GM21576 (cell line): Measurements from ENCODE around the gene ITCH.
"Not testable (repeated sequence)": the region's sequence is repeated elsewhere in the genome, so short reads cannot be mapped to it uniquely, and the experiment has no call there.

ENCODE experiments used
- ATAC-seq: cut with Tn5 transposase; IDR thresholded peaks from one replicate; pipeline ENCODE4 v1.9.1; 2021; ENCODE audit warnings: mild to moderate bottlenecking, moderate library complexity; ENCODE audit not compliant: unreplicated experiment

The ITCH gene

DNA sequence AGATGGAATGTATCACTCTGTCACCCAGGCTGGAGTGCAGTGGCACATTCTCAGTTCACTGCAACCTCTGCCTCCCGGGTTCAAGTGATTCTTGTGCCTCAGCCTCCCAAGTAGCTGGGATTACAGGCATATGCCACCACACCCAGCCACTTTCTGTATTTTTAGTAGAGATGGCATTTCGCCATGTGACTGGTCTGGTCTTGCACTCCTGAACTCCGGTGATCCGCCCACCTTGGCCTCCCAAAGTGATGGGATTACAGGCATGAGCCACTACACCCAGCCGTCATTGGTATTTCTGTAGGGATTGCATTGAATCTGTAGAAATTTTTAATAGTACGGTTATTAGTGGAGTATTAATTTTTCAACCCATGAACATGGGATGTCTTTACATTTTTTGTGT, 134.5 kb downstream of the ITCH start:
- ATAC-seq = not testable (repeated sequence)

DNA sequence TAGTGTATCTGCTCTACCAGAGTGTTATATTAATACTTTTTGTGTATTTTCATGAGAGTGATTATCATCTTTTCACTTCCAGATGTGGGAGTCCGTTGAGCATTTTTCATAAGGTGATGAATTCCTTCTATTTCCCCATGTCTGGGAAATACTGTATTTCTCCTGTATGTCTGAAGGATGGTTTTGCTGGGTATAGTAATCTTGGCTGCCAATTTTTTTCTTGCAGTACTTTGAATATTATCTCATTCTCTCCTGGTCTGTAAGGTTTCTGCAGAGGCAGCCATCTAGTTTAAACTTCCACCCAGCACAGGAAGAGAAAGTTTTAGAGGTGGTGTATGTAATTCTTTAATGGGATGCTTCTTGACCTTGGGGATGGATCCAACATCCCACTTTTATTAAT, 137.8 kb downstream of the ITCH start:
- no peak for ATAC-seq

DNA sequence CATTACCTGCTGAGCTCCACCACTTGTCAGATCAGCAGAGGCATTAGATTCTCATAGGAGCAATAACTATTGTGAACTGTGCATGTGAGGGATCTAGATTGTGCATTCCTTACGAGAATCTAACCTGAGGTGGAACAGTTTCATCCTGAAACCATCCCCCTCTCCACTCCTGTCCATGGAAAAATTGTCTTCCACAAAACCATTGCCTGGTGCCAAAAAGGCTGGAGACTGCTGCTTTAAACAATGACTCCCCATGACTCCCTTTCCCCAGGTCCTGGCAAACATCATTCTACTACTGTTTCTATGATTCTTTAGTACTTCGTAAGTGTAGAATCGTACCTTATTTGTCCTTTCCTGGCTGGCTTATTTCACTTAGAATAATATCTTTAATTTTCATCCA, 143.4 kb downstream of the ITCH start:
- ATAC-seq = no peak

DNA sequence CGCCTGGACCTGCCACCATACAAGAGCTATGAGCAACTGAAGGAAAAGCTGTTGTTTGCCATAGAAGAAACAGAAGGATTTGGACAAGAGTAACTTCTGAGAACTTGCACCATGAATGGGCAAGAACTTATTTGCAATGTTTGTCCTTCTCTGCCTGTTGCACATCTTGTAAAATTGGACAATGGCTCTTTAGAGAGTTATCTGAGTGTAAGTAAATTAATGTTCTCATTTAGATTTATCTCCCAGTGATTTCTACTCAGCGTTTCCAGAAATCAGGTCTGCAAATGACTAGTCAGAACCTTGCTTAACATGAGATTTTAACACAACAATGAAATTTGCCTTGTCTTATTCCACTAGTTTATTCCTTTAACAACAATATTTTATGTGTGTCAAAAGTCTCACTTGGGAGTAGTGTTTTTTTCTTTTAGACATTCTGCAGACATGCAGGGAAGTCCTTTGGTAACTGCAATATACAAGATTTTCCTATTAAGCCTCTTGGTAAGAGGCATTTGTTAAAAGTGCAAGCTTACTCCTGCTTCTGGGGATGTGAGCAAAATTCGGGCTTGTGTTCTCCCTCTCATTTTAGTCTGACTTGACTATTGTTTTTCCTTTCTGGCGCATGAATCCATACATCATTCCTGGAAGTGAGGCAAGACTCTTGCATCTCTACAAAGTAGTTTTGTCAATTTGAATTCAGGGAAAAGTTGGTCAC, 144.8 kb downstream of the ITCH start:
- ATAC-seq = no peak

DNA sequence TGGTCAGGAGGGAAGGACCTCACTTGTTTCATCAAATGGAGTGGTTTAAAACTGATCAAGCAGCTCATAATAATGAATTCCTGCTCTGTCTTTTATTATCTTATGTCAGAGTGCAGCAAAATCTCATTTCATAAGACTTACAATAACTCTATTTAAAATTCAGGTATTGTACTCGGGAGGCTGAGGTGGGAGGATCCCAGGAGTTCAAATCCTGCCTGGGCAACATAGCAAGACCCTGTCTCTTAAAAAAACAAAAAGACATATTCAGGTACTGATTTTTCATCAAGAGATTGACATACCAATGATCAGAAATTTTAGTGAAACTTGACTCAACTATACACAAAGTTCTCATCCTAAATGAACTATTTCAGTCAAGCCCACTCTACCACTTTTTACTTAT, 147.5 kb downstream of the ITCH start:
- no peak for ATAC-seq

DNA sequence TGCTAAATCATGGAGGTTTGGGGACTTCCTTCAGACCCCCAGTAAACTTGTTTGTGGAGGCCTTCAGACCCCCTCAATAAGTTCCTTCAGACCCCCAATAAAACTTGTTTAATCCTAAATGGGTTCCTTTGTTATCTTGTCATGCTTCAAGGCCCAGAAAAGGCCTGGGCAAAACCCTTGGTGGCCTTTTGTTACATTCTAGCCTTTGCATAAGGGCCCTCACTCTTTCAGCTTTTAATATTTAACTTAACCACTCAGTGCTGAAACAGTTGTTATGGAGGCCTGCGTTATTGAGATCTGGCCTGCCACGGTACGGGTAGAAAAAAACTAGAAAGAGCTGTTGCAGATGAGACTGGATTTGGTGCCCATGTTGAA, 148.8 kb downstream of the ITCH start:
- ATAC-seq = no peak

DNA sequence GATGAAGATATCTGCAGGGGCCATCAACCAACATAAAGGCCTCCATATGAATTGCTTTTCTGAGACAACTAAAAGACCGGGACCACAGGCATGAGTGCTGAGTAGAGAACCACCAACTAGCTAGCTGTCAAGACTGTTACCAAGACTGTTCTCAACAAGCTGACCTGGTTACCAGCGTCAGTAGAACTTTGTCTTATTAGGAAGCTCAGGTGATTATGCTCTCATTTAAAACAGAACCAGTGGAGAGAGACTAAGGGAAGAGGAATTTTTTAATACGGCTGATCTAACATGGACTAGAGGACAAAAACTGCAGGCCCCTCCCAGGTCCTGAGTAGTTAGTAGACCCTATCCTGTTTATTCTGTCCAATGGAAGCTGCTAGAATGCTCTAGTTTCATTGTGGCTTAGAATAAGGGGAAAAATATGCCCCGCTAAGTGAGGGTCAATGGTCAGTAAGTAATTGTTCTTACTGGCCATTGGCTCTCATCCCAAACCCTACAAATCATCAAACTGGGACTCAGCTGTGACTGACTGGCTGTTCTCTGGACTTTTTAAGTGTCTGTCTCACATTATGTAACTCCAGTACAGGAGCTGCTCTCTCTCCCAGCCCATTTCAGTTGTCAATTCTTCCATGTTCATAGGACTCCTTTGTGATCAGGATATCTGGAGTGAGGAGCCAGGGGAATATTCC, 149.3 kb downstream of the ITCH start:
- no peak for ATAC-seq

DNA sequence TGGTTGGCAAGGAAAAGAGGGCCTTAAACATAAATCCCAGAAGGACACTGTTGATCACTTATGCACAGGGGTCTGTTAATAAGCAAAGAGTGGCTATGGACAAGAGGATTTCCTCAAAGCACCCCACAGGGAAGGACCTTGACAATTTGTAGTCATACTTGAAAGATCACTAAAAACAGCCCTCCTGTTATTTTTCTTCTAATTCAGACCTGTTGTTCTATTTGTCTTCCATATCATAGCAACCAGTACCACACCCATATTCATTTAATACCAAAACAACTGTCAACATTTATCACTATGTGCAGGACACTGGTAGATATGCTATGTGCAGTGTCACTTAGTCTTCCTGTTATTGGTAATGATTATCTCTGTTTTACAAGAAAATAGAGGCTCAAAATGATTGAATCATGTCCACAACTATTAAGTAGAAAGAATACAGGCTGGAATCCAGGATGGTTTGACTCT, 149.9 kb downstream of the ITCH start:
- no peak for ATAC-seq

DNA sequence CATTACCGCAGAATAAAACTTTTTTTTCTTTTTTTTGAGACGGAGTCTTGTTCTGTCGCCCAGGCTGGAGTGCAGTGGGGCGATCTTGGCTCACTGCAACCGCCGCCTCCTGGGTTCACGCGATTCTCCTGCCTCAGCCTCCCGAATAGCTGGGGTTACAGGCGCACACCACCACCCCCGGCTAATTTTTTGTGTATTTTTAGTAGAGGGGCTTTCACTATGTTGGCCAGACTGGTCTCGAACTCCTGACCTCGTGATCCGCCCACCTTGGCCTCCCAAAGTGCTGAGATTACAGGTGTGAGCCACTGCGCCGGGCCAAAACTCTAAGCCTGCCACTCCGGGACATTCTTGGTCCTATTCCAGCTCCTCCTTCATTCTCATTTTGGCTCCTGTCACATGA, 151.0 kb downstream of the ITCH start:
- not testable (repeated sequence) for ATAC-seq

DNA sequence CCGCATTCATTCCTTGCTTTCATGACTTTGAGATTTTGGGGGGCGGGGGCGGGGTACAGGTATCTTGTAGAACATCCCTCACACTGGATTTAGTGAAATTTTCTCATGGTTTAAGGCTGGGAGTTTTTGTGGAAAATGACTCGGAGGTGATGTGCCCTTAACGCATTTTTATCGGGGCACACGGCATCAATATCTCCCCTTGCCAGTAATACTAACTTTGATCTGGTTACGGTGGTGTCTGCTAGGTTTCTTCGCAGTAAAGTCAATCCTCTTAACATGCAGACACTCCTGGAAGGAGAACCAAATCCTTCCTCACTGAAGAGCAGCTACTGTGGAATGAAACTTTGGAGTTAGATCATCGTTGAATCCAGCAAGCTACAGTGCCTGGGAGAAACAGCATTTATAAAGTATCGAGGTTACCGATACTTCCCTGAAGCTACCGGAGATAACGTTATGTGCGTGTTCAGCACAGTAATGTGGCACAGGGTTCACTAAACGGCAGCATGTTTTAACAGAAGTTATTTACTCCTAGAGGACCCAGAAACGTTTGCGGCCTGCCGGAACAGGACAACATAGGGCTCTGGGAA, 151.9 kb downstream of the ITCH start:
- ATAC-seq = no peak

DNA sequence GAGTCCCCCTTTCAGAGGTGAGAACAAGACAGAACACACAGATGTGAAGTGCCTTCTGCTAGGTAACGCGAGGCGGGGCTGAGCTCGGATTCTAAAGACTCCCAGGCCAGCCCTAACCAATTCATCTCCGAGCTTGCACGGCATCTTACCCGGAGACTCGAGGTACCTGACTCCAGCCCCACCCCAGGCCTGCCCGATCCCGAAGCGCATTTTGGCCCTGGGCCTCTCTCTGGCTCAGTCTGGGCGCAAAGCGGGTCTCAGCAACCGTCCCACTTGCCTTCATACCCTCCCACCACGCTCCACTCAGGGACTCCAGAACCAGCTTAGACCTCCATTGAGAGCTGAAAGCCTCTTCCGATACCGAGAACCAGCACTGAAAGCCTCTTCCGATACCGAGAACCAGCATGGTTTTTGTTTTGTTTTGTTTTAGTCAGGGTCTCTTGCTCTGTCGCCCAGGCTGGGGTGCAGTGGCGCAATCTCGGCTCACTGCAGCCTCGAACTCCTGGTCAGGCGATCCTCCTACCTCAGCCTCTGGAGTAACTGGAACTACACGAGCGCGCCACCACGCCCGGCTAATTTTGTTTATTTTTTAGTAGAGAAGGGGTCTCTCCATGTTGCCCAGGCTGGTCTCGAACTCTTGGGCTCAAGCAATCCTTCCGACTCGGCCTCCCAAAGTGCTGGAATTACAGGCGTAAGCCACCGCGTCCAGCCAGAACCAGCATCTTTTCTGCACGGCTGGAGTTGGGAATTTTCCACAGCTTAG, 152.6 kb downstream of the ITCH start:
- ATAC-seq = peak; percentile 51

DNA sequence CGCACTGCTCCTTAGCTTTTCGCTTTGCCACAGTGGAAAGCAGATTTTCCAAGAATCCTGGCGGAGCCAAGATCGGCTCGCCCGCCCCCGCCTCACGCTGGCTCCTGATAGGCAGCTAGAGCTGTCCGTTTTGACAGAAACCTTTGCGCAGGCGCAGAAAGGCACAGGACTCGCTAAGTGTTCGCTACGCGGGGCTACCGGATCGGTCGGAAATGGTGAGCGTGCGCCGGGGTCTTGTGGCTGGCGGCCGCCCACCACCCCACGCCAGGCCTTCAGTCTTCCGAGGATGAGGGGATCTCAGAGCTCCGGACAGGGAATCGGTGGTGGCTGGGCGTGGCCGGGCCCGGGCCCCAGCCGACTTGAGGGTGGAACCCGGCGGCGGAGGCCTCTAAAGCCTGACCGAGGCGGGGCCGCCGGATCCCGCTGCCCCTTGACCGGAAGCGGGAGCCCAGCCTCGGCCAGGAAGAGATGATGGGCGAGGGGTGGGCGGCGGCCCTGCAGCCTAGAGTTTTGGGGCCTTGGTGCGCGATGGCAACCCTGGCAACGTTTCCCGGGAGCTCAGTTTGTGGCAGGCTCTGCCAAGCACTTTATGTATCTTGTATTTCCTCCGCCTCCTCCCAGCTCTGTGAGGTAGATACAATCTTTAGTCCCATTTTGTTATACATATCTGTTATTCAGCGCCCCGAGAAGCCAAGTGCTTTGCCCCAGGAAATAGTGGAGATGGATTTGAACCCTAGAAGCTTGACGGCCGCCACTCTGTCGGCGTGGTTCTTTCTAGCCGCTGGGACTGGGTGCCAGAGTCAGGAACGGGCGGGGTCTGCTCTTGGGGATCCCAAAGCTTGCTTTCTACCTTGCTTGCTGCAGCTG, 153.4 kb downstream of the ITCH start, which contains the start of gene DYNLRB1:
Gene DYNLRB1, plus strand, starts transcription at position 176 of the 867 bp plus-strand sequence. Its CDS starts 37 bp downstream, at position 213.
- ATAC-seq = peak; percentile 70

DNA sequence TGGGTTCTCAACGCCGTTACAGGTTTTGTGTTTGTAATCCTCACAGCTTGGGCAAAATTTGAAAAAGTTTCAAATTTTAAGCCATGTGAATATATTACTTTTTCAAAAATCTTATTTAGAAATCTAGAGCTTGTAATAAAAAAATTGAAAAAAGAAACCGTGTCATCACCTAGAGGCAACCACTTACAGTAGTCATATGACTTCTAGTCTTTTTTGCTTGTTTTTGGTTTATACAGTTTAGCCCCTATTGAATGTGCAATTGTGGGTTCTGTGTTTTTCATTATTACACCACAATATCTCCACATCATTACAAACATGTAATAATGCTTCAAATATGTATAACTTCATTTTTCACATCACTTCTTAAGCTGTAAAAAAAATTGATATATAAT, 154.0 kb downstream of the ITCH start:
- no peak for ATAC-seq

DNA sequence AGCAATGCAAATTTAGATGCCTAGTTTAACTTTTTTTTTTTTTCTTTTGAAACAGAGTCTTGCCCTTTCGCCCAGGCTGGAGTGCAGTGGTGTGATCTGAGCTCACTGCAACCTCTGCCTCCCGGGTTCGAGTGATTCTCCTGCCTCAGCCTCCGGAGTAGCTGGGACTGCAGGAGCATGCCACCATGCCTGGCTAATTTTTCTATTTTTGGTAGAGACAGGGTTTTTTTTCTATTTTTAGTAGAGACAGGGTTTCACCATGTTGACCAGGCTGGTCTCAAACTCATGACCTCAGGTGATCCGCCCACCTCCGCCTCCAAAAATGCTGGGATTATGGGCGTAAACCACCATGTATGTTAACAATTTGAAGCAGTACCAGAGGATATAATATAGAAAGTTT, 155.8 kb downstream of the ITCH start:
- ATAC-seq = not testable (repeated sequence)

DNA sequence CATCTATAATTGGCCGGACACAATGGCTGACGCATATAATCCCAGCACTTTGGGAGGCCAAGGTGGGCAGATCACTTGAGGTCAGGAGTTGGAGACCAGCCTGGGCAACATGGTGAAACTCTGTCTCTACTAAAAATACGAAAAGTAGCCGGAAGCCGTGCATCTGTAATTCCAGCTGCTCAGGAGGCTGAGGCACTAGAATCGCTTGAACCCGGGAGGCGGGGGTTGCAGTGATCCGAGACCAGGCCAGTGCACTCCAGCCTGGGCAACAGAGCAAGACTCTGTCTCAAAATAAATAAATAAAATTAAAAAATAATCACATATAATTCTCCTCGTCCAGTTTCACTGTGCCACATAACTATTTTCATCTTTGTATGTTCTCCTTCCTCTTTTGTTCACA, 156.8 kb downstream of the ITCH start:
- not testable (repeated sequence) for ATAC-seq

DNA sequence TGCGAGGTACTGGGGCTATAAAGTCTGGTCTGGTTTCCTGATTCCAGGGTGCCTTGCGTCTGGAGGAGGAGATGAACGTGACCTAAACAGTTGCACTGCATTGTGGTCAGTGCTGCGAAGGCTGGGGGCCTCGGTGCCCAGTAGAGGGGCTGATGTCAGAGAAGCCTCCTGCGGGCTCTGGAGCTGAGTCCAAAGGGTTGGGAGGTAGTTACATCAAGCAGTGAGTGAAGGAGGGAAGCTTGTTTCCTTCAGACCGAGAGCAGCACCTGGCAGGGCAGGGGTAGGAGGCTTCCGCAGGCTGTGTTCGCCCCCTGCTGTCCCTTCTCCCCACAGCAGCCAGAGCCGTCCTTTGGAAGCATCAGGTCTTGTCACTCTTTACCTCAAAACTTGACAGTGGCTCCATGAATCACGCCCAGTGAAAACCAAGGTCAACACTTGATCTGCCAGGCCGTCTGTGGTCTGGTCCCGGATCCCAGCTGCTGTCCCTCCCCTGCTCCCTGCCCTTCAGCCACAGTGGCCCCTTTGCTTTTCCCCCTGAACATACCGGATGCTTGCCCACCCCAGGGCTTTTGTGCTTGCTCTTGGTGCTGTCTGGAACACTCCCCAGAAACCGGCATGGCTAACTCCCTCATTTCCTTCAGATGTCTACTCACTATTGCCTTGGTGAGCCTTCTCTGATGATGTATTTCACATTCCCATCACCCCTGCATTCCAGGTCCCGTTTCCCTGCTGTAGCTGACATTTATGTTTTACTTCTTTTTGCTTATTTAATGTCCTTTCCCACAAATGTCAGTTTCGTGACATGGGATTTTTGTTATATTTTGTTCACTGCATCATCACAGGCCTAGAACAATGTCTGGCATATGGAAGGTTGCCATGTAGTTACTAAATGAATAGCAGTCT, 160.1 kb downstream of the ITCH start:
- ATAC-seq = no peak

DNA sequence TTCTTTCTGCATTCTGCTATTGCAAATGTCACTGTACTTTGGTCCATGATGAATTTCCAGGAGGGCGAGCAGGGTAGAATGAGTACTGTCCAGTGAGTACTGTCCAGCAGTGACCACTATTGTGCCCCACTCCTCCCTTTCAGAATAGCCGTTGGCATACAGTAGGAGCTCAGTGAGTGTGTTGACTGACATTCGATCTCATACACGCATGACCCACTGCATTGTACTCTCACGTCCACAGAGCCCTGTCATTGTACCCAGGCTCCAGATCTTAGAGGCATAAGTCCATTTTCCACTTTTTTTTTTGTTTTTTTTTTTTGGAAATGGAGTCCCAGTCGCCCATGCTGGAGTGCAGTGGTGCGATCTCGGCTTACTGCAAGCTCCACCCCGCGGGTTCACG, 161.4 kb downstream of the ITCH start:
- ATAC-seq = no peak

DNA sequence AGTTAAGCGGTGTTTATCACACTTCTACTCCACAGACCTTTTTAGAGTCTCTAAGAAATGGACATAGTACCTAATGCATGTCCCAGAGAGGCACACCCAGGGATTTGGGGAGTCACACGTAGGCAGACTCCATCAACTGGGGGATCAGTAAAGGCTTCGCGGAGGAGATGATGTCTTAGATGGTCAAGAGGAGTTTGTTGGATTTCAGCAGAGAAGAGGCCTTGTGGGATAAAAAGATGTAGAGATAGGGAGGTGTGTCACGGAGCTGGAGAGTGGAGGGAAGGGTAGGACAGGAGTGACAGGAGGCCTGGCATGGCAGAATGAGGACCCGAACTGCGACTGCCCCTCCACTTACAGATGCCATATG, 162.3 kb downstream of the ITCH start:
- ATAC-seq = no peak

DNA sequence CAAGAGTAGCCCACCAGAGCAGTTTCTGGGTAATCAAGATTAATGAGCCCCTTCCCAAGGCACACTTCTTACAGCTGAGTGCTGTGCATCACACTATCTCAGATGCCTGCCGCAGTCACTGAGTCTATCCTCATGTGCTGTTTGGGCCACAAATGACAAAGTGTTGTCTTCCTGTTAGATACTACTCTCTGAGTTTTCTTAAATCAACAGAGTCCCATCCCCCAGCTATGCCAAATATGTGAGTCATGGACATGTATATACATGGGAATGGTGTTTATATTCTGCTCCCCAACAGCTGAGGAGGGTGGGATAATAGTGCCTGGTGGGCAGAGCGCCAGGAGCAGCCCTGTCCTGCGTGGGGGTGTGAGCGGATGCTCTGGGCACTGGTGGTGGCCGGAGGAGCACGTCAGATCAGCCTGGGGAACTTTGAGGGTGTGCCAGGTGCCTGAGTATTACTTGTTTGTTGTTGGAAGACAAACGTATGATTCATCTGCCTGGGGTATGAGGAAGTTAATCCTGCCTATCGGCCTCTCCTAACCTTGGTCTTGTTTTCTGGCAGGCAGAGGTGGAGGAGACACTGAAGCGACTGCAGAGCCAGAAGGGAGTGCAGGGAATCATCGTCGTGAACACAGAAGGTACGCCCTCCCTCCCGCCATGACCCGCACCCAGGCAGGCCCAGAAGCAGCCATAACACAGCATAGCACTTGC, 162.8 kb downstream of the ITCH start:
- ATAC-seq = no peak
